HEK293 (cell line): Measurements from ENCODE around the gene NUMBL.

ENCODE experiments used
- BCL6B ChIP-seq: fragments of 450-650 bp; formaldehyde crosslinking; IDR thresholded peaks from 2 replicates; pipeline ENCODE4 v1.5.1; 2017; ENCODE audit warnings: missing biosample characterization, missing genetic modification characterization
- EGR2 ChIP-seq: fragments of 450-650 bp; formaldehyde crosslinking; IDR thresholded peaks from 2 replicates; pipeline ENCODE4 v1.5.1; 2016; ENCODE audit warnings: low read depth, missing biosample characterization, missing genetic modification characterization
- IKZF3 ChIP-seq: fragments of 450-650 bp; IDR thresholded peaks from 2 replicates; pipeline ENCODE4 v1.5.0; 2018; ENCODE audit warnings: missing biosample characterization, mild to moderate bottlenecking, missing genetic modification characterization, moderate library complexity
- INSM2 ChIP-seq: fragments of 450-650 bp; formaldehyde crosslinking; IDR thresholded peaks from 2 replicates; pipeline ENCODE4 v1.5.1; 2016; ENCODE audit warnings: missing biosample characterization, missing genetic modification characterization
- KLF8 ChIP-seq: fragments of 450-650 bp; formaldehyde crosslinking; IDR thresholded peaks from 2 replicates; pipeline ENCODE4 v1.5.1; 2016; ENCODE audit warnings: missing biosample characterization, missing genetic modification characterization
- OSR2 ChIP-seq: fragments of 450-650 bp; formaldehyde crosslinking; IDR thresholded peaks from 2 replicates; pipeline ENCODE4 v1.5.1; 2016; ENCODE audit warnings: missing biosample characterization, missing genetic modification characterization
- PRDM4 ChIP-seq: fragments of 450-650 bp; formaldehyde crosslinking; IDR thresholded peaks from 2 replicates; pipeline ENCODE4 v1.5.1; 2017; ENCODE audit warnings: missing biosample characterization, missing genetic modification characterization
- SCRT1 ChIP-seq: fragments of 450-650 bp; formaldehyde crosslinking; IDR thresholded peaks from 2 replicates; pipeline ENCODE4 v1.5.1; 2016; ENCODE audit warnings: missing biosample characterization, missing genetic modification characterization, borderline replicate concordance
- WT1 ChIP-seq: fragments of 450-650 bp; formaldehyde crosslinking; IDR thresholded peaks from 2 replicates; pipeline ENCODE4 v1.5.1; 2016; ENCODE audit warnings: missing biosample characterization, missing genetic modification characterization
- YY1 ChIP-seq: fragments of 450-650 bp; formaldehyde crosslinking; IDR thresholded peaks from 2 replicates; pipeline ENCODE4 v1.5.1; 2018; ENCODE audit warnings: missing biosample characterization, missing genetic modification characterization
- ZBTB20 ChIP-seq: fragments of 450-650 bp; formaldehyde crosslinking; IDR thresholded peaks from 2 replicates; pipeline ENCODE4 v1.5.1; 2016; ENCODE audit warnings: missing biosample characterization, missing genetic modification characterization
- ZBTB26 ChIP-seq: fragments of 450-650 bp; formaldehyde crosslinking; optimal IDR thresholded peaks from 2 replicates; pipeline ENCODE3; 2016; ENCODE audit warnings: missing biosample characterization, mild to moderate bottlenecking, missing genetic modification characterization
- ZBTB7A ChIP-seq: fragments of 450-650 bp; formaldehyde crosslinking; IDR thresholded peaks from 2 replicates; pipeline ENCODE4 v1.5.1; 2016; ENCODE audit warnings: low read depth, missing biosample characterization, missing genetic modification characterization
- ZFHX2 ChIP-seq: fragments of 450-650 bp; formaldehyde crosslinking; conservative IDR thresholded peaks from 2 replicates; pipeline ENCODE4 v1.5.1; 2016; ENCODE audit warnings: missing biosample characterization, missing genetic modification characterization
- ZNF2 ChIP-seq: fragments of 450-650 bp; formaldehyde crosslinking; IDR thresholded peaks from 2 replicates; pipeline ENCODE4 v1.5.1; 2016; ENCODE audit warnings: missing biosample characterization, missing genetic modification characterization
- ZNF24 ChIP-seq: fragments of 450-650 bp; formaldehyde crosslinking; IDR thresholded peaks from 2 replicates; pipeline ENCODE4 v1.5.1; 2016; ENCODE audit warnings: missing biosample characterization, missing genetic modification characterization
- ZNF335 ChIP-seq: fragments of 450-650 bp; formaldehyde crosslinking; conservative IDR thresholded peaks from 2 replicates; pipeline ENCODE4 v1.5.1; 2016; ENCODE audit warnings: missing biosample characterization, missing genetic modification characterization
- ZNF426 ChIP-seq: fragments of 450-650 bp; formaldehyde crosslinking; IDR thresholded peaks from 2 replicates; pipeline ENCODE4 v1.5.1; 2017; ENCODE audit warnings: missing biosample characterization, missing genetic modification characterization, mild to moderate bottlenecking, inconsistent platforms, moderate library complexity
- ZNF449 ChIP-seq: fragments of 450-650 bp; formaldehyde crosslinking; IDR thresholded peaks from 2 replicates; pipeline ENCODE4 v1.5.1; 2017; ENCODE audit warnings: missing biosample characterization, mild to moderate bottlenecking, missing genetic modification characterization, moderate library complexity
- ZNF530 ChIP-seq: fragments of 450-650 bp; formaldehyde crosslinking; IDR thresholded peaks from 2 replicates; pipeline ENCODE4 v1.5.1; 2016; ENCODE audit warnings: low read depth, missing biosample characterization, missing genetic modification characterization
- ZNF596 ChIP-seq: fragments of 450-650 bp; IDR thresholded peaks from 2 replicates; pipeline ENCODE4 v1.5.0; 2018; ENCODE audit warnings: missing biosample characterization, mild to moderate bottlenecking, missing genetic modification characterization, moderate library complexity
- ZNF626 ChIP-seq: fragments of 450-650 bp; sonication (Bioruptor Pico); formaldehyde crosslinking; IDR thresholded peaks from 2 replicates; pipeline ENCODE4 v1.5.1; 2018; ENCODE audit warnings: missing biosample characterization, missing genetic modification characterization, inconsistent platforms
- ZNF639 ChIP-seq: fragments of 450-650 bp; formaldehyde crosslinking; IDR thresholded peaks from 2 replicates; pipeline ENCODE4 v1.5.1; 2016; ENCODE audit warnings: missing biosample characterization, missing genetic modification characterization
- ZNF747 ChIP-seq: fragments of 450-650 bp; formaldehyde crosslinking; IDR thresholded peaks from 2 replicates; pipeline ENCODE4 v1.5.1; 2016; ENCODE audit warnings: missing biosample characterization, missing genetic modification characterization
- ZNF777 ChIP-seq: fragments of 450-650 bp; formaldehyde crosslinking; IDR thresholded peaks from 2 replicates; pipeline ENCODE4 v1.5.1; 2017; ENCODE audit warnings: missing biosample characterization, missing genetic modification characterization, borderline replicate concordance
- ZNF791 ChIP-seq: fragments of 450-650 bp; formaldehyde crosslinking; IDR thresholded peaks from 2 replicates; pipeline ENCODE4 v1.5.1; 2016; ENCODE audit warnings: missing biosample characterization, missing genetic modification characterization
- ZSCAN18 ChIP-seq: fragments of 450-650 bp; formaldehyde crosslinking; IDR thresholded peaks from 2 replicates; pipeline ENCODE4 v1.5.1; 2016; ENCODE audit warnings: missing biosample characterization, missing genetic modification characterization

The NUMBL gene

GRCh38 chr19:40623403-40624251 is 66.8 kb downstream of the NUMBL start (continued):
- TF ChIP-seq PRDM4 (peak; percentile 84), ZNF626 (tag by site-specific recombination) (no peak), ZNF530 (tag by site-specific recombination) (peak; percentile 97; the same call in 1 of the 2 replicates), ZNF24 (tag by site-specific recombination) (peak; percentile 89), ZNF777 (peak; percentile 71; the same call in 1 of the 2 replicates), SCRT1 (no peak), ZFHX2 (tag by site-specific recombination) (peak; percentile 96), EGR2 (tag by site-specific recombination) (peak; percentile 95), ZNF426 (no peak), ZNF449 (tag by site-specific recombination) (peak; percentile 39; the same call in 1 of the 2 replicates), ZBTB26 (peak; percentile 47), ZSCAN18 (0 out of 2 replicates have a peak, but pooled peaks have one; percentile 28), YY1 (tag by site-specific recombination) (no peak), ZBTB7A (tag by site-specific recombination) (peak; percentile 24; the same call in 1 of the 2 replicates), IKZF3 (tag by site-specific recombination) (peak; percentile 98), ZNF596 (no peak), ZNF747 (tag by site-specific recombination) (no peak), KLF8 (tag by site-specific recombination) (peak; percentile 99), ZNF639 (tag by site-specific recombination) (peak; percentile 73; the same call in 1 of the 2 replicates), BCL6B (peak; percentile 5; the same call in 1 of the 2 replicates), WT1 (tag by site-specific recombination) (peak; percentile 90), ZNF791 (tag by site-specific recombination) (no peak), ZNF335 (peak; percentile 39; the same call in 1 of the 2 replicates), ZBTB20 (tag by site-specific recombination) (peak; percentile 64; the same call in 1 of the 2 replicates), INSM2 (tag by site-specific recombination) (peak; percentile 77), OSR2 (tag by site-specific recombination) (peak; percentile 78), ZNF2 (tag by site-specific recombination) (peak; percentile 74)
